Measurements from ENCODE around the gene MYO1B.

Gene MYO1B

DNA sequence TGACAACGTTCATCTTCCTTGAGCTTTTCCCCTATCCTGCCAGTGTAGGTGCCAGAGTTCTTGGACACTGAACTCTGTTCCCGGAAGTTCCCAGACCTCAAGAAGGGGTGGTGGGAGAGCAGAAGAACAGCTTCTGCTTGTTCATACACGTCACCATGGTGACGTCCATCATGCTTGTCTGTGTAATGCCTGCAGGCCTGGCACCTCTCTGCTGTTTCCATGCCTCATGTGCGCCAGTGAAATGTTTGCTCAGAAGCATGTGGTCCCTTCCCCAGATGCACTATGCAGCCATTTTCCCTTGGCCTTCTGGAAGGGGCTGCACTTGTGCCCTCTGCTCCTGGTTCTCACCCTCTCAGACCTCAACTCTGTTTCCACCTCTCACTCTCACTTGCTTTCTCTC lies 221.9 kb downstream of the MYO1B start:
- DNase-seq (ENCODE audit: low spot score), result no peak
- TF ChIP-seq, protein P1, sequence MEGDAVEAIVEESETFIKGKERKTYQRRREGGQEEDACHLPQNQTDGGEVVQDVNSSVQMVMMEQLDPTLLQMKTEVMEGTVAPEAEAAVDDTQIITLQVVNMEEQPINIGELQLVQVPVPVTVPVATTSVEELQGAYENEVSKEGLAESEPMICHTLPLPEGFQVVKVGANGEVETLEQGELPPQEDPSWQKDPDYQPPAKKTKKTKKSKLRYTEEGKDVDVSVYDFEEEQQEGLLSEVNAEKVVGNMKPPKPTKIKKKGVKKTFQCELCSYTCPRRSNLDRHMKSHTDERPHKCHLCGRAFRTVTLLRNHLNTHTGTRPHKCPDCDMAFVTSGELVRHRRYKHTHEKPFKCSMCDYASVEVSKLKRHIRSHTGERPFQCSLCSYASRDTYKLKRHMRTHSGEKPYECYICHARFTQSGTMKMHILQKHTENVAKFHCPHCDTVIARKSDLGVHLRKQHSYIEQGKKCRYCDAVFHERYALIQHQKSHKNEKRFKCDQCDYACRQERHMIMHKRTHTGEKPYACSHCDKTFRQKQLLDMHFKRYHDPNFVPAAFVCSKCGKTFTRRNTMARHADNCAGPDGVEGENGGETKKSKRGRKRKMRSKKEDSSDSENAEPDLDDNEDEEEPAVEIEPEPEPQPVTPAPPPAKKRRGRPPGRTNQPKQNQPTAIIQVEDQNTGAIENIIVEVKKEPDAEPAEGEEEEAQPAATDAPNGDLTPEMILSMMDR (IDR thresholded peaks at IDR 0.05; ENCODE audit: borderline replicate concordance, control extremely low read depth, extremely low read depth, insufficient read depth, missing control alignments), result no peak
- in situ Hi-C loops (cut with MboI; ENCODE audit: low sequenced_read_pairs, unreplicated experiment), result no loop called here

DNA sequence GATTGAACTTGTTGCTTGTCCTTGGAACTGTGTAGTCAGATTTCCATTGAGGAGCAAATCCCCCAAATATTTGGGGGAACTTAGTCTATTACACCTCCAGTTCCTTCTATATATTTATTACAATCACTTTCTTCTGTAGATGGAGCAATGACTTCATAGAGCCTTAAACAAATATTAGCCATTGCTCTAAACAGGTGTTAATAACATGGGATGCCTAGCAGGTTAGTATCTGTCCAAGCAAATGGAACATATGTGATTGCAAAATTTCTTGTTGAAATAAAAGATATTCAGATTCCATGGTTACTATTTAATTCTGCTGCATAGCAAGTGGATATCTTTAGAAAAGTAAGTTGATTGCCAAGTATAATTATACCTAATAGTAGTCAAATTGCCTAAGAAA lies 225.1 kb downstream of the MYO1B start:
- DNase-seq (ENCODE audit: low spot score), result no peak
- TF ChIP-seq, protein P1 (IDR thresholded peaks at IDR 0.05; ENCODE audit: borderline replicate concordance, control extremely low read depth, extremely low read depth, insufficient read depth, missing control alignments), result no peak
- in situ Hi-C loops (cut with MboI; ENCODE audit: low sequenced_read_pairs, unreplicated experiment), result no loop called here

DNA sequence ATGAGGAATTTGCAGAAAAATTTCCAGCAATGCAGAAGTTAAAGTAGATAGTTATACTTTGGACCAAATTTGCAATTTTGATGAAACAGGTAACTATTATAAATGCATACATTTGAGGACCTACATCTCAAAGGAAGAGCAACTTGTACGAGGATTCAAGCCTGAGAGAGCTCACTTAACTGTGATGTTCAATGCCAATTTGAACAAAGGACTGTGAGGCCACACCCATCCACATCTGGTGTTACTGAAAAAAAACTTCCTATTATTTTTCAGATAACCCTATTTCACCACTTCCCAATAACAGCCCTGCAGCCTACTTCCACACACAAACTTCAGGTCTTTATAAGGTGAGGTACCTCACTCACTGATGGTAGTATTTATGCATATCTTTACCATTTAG lies 229.3 kb downstream of the MYO1B start:
- in situ Hi-C loops (cut with MboI; ENCODE audit: low sequenced_read_pairs, unreplicated experiment), result no loop called here
- TF ChIP-seq, protein P1 (IDR thresholded peaks at IDR 0.05; ENCODE audit: borderline replicate concordance, control extremely low read depth, extremely low read depth, insufficient read depth, missing control alignments), result no peak
- DNase-seq (ENCODE audit: low spot score), result no peak
